GM12878 (cell line): Measurements from ENCODE around the gene ERVFRD-1. TPM values are rescaled to one million over a fixed set of nuclear protein-coding genes. Genes with fewer than 3 reads are reported as not detected.

Experiments
- ATAC-seq: fragments of 200-7000 bp; cut with Tn5 transposase; 3 replicates; pipeline ENCODE4 v1.9.1; 2020; ENCODE audit warnings: mild to moderate bottlenecking, moderate library complexity
- BruUV-seq: library from RNA; stranded (reverse); fragments of 400-500 nt; replicated peaks from 2 replicates; lab custom pipeline; 2021; lab: Mats Ljungman, UMichigan
- CTCF ChIA-PET: fragments of 300-600 bp; sonication (Branson Sonifier 250); formaldehyde crosslinking; extraction: SDS; loops from one replicate; lab custom pipeline; 2021; ENCODE audit warnings: inconsistent platforms; lab: Yijun Ruan, JAX
- POLR2A ChIA-PET: fragments of 350-600 bp; formaldehyde crosslinking; extraction: SDS; loops from one replicate; lab custom pipeline; 2021; ENCODE audit warnings: inconsistent platforms; lab: Charles Lee
- RAD21 ChIA-PET: fragments of 300-600 bp; sonication (Branson Sonifier 250); formaldehyde crosslinking; loops from one replicate; lab custom pipeline; 2023; ENCODE audit warnings: antibody characterized with exemption; ENCODE audit not compliant: unreplicated experiment; lab: Charles Lee
- SMC1A ChIA-PET: fragments of 300-600 bp; sonication (Branson Sonifier 250); formaldehyde crosslinking; loops from one replicate; lab custom pipeline; 2023; ENCODE audit not compliant: unreplicated experiment, uncharacterized antibody; lab: Charles Lee
- DNase-seq: peaks from one replicate; pipeline ENCODE4 v3.0.0-alpha.2; 2011; ENCODE audit warnings: low read depth, low spot score
- FAIRE-seq: peaks from 3 replicates; lab custom pipeline; 2011; peaks lifted over from hg19 to GRCh38; lab: Jason Lieb, UNC
- H2AFZ ChIP-seq: 2 replicates; pipeline ENCODE4 v1.6.0; 2011; ENCODE audit warnings: low read depth, low read length, control low read depth; ENCODE audit not compliant: control insufficient read depth
- H3K27ac ChIP-seq: 2 replicates; pipeline ENCODE4 v1.5.1; 2011; ENCODE audit warnings: control low read depth; ENCODE audit not compliant: control insufficient read depth, insufficient read depth
- H3K27me3 ChIP-seq, 2 experiments: replicated peaks in 1 of 2; 2 replicates each; pipeline versions ENCODE4 v1.6.0 to v1.6.1; 2011; ENCODE audit warnings: low read length in 1 of 2; ENCODE audit not compliant: control insufficient read depth in 2 of 2, insufficient read depth in 2 of 2
- H3K36me3 ChIP-seq, 2 experiments: 2 replicates each; pipeline ENCODE4 v1.5.1; 2011; ENCODE audit warnings: low read length in 1 of 2; ENCODE audit not compliant: control insufficient read depth in 2 of 2, insufficient read depth in 2 of 2
- H3K4me1 ChIP-seq: 2 replicates; pipeline ENCODE4 v1.6.1; 2011; ENCODE audit warnings: mild to moderate bottlenecking, low read length, moderate library complexity, mixed read lengths; ENCODE audit not compliant: control insufficient read depth, insufficient read depth
- H3K4me2 ChIP-seq: 2 replicates; pipeline ENCODE4 v1.6.0; 2011; ENCODE audit warnings: control low read depth; ENCODE audit not compliant: control insufficient read depth, insufficient read depth
- H3K4me3 ChIP-seq: fragments of 200-600 bp; sonication (generic); 2 replicates; pipeline ENCODE4 v1.5.1; 2016
- H3K79me2 ChIP-seq: 2 replicates; pipeline ENCODE4 v1.6.0; 2011; ENCODE audit warnings: low read length; ENCODE audit not compliant: control insufficient read depth, insufficient read depth
- H3K9ac ChIP-seq: 2 replicates; pipeline ENCODE4 v1.8.0; 2011; ENCODE audit warnings: low read length, control low read depth, mixed read lengths; ENCODE audit not compliant: control insufficient read depth, insufficient read depth
- H3K9me3 ChIP-seq: replicated peaks from 3 replicates; pipeline ENCODE4 v1.5.1; 2011; ENCODE audit warnings: mild to moderate bottlenecking, low read length; ENCODE audit not compliant: control insufficient read depth, insufficient read depth
- H4K20me1 ChIP-seq: 2 replicates; pipeline ENCODE4 v1.6.0; 2011; ENCODE audit not compliant: control insufficient read depth, insufficient read depth
- ATF3 ChIP-seq: IDR thresholded peaks from 2 replicates; pipeline ENCODE4 v1.6.1; 2011; ENCODE audit warnings: low read depth, mild to moderate bottlenecking, low read length, moderate library complexity, borderline replicate concordance; ENCODE audit errors: extremely low read depth
- BACH1 ChIP-seq: fragments of 450-650 bp; IDR thresholded peaks from 2 replicates; pipeline ENCODE4 v1.6.1; 2017; ENCODE audit warnings: mild to moderate bottlenecking, borderline replicate concordance
- BCLAF1 ChIP-seq: fragments of 450-650 bp; IDR thresholded peaks from 2 replicates; pipeline ENCODE4 v1.6.1; 2017; ENCODE audit warnings: antibody characterized with exemption, mild to moderate bottlenecking, moderate library complexity
- BMI1 ChIP-seq: fragments of 450-650 bp; IDR thresholded peaks from 2 replicates; pipeline ENCODE4 v1.6.1; 2016; ENCODE audit warnings: mild to moderate bottlenecking, moderate library complexity, borderline replicate concordance
- CBFB ChIP-seq: IDR thresholded peaks from 2 replicates; pipeline ENCODE4 v1.6.1; 2016; ENCODE audit warnings: antibody characterized with exemption, low read depth
- CREB1 ChIP-seq: IDR thresholded peaks from 2 replicates; pipeline ENCODE4 v1.6.1; 2012; ENCODE audit warnings: low read depth, mild to moderate bottlenecking, inconsistent platforms
- LARP7 ChIP-seq: fragments of 450-650 bp; IDR thresholded peaks from 2 replicates; pipeline ENCODE4 v1.6.1; 2017; ENCODE audit warnings: mild to moderate bottlenecking
- MYC ChIP-seq: IDR thresholded peaks from 2 replicates; pipeline ENCODE4 v1.6.1; 2011; ENCODE audit warnings: mild to moderate bottlenecking, low read length, moderate library complexity, inconsistent platforms; ENCODE audit not compliant: insufficient read depth, insufficient replicate concordance, insufficient read length, severe bottlenecking
- NR2F1 ChIP-seq: fragments of 450-650 bp; conservative IDR thresholded peaks from 2 replicates; pipeline ENCODE4 v1.6.1; 2017; ENCODE audit warnings: mild to moderate bottlenecking
- PML ChIP-seq: IDR thresholded peaks from 2 replicates; pipeline ENCODE4 v1.6.1; 2012; ENCODE audit warnings: low read length, inconsistent platforms
- POLR2A ChIP-seq: IDR thresholded peaks from 2 replicates; pipeline ENCODE4 v1.6.1; 2011; ENCODE audit warnings: low read depth, mild to moderate bottlenecking, low read length
- REST ChIP-seq: IDR thresholded peaks from 2 replicates; pipeline ENCODE4 v1.6.1; 2012; ENCODE audit warnings: mild to moderate bottlenecking, low read depth, low read length
- RUNX3 ChIP-seq: IDR thresholded peaks from 2 replicates; pipeline ENCODE4 v1.6.1; 2012; ENCODE audit warnings: low read length, inconsistent platforms
- SIN3A ChIP-seq: IDR thresholded peaks from 2 replicates; pipeline ENCODE4 v1.6.1; 2012; ENCODE audit warnings: low read depth, low read length, improper control_type of control experiment
- ZBTB33 ChIP-seq: fragments of 450-650 bp; IDR thresholded peaks from 2 replicates; pipeline ENCODE4 v1.6.1; 2017; ENCODE audit warnings: mild to moderate bottlenecking
- WGBS: methylation state at CpG from one replicate; pipeline ENCODE4 v1.1.6; 2016; ENCODE audit warnings: low lambda C conversion rate; ENCODE audit not compliant: insufficient replicate concordance, insufficient coverage; ENCODE audit errors: missing lambda C conversion rate; 5-methylcytosine and 5-hydroxymethylcytosine counted together
- in situ Hi-C: fragments of 300-500 bp; cut with MboI; formaldehyde crosslinking; loops from 9 replicates; pipeline ENCODE4 v1.14.3; 2018; ENCODE audit warnings: mixed read lengths
- intact Hi-C: fragments of 100-400 bp; cut with micrococcal nuclease; formaldehyde crosslinking; loops from one replicate; pipeline ENCODE4 v1.14.2; 2022; ENCODE audit not compliant: unreplicated experiment
- polyA plus RNA-seq, 11 experiments: library from polyadenylated mRNA; depleted of rRNA in 4 of 11; unstranded in 6 of 11; stranded (reverse) in 5 of 11; fragments of >200 nt; fragmentation: Nextera tagmentation in 4 of 11; fragmentation: Illumina TruSeq in 1 of 11; extraction: Ambion mirVana in 4 of 11; extraction: Trizol in 1 of 11; gene quantifications; 1 replicate in 1 of 11; 2 replicates in 10 of 11; pipeline versions ENCODE4 v1.2.1 to v1.2.3, GENCODE V29; 2011 to 2016; ENCODE audit warnings: inconsistent platforms in 2 of 11, missing spikeins in 2 of 11, low read depth in 1 of 11
- total RNA-seq, 4 experiments: library from RNA; depleted of rRNA in 3 of 4; stranded (reverse); fragments of >200 nt in 3 of 4; fragmentation: Illumina TruSeq in 1 of 4; extraction: Trizol in 1 of 4; gene quantifications; 2 replicates each; pipeline versions ENCODE4 v1.2.1 to v1.2.3, GENCODE V29; 2013 to 2021

Gene ERVFRD-1
- total and polyA plus RNA-seq, 10 of the 15 experiments (the other 5 are each of a cell fraction or from before 2014, with no cell fraction given), result 0.03 to 0.11 (median 0.07) TPM; not detected in 7

GRCh38 chr6:11133281-11133680, 21.8 kb upstream of the ERVFRD-1 start:
- RAD21 ChIA-PET, result interaction anchor here (1.4 kb wide), 1 partner anchor 11 kb away, joined by 3 read pairs; no protein-coding TSS in a partner anchor
- Histone ChIP-seq H3K27ac (no peak overlapping the region), H3K4me3 (no peak overlapping the region), H3K79me2 (peaks cover 13% of the 10 kb centered on the region), H3K4me1 (peaks cover 6% of the 10 kb centered on the region; the same call in 1 of the 2 replicates), H4K20me1 (no peaks in the 10 kb centered on the region), H2AFZ (no peak overlapping the region), H3K4me2 (no peak overlapping the region), H3K27me3 (no peaks in the 10 kb centered on the region), H3K36me3 (peaks cover 5 to 7% of the 10 kb centered on the region in 2 experiments), H3K9me3 (no peaks in the 10 kb centered on the region), H3K9ac (no peak overlapping the region)
- CTCF ChIA-PET, result no interaction called here
- BruUV-seq, result no TSS peak
- SMC1A ChIA-PET, result interaction anchor here (1.7 kb wide), 1 partner anchor 443 kb away, joined by 3 read pairs; no protein-coding TSS in a partner anchor
- no peak for ATAC-seq
- 98% methylated on average over 5 of the region's 5 CpGs for WGBS
- POLR2A ChIA-PET, result no interaction called here
- FAIRE-seq, result no peak
- intact Hi-C loops (loop anchor here (5.0 kb wide), 1 partner anchor 41 kb away; the partner anchor contains the start of gene SMIM13), in situ Hi-C loops (no loop called here)
- DNase-seq, result no peak
- TF ChIP-seq ATF3, result no peak
- no peak for TF ChIP-seq ZBTB33
- no peak for TF ChIP-seq CBFB
- no peak for TF ChIP-seq PML
- no peak for TF ChIP-seq POLR2A
- TF ChIP-seq BACH1, result no peak
- no peak for TF ChIP-seq CREB1
- TF ChIP-seq NR2F1, result no peak
- TF ChIP-seq BCLAF1, result no peak
- no peak for TF ChIP-seq MYC
- no peak for TF ChIP-seq REST
- TF ChIP-seq BMI1, result no peak
- TF ChIP-seq SIN3A, result no peak
- no peak for TF ChIP-seq RUNX3
- TF ChIP-seq LARP7, result no peak
